IPS-18c (cell line): ENCODE measurements around the gene EDA.

ENCODE experiments used
- H3K4me3 ChIP-seq: 2 replicates; pipeline ENCODE4 v1.7.0; 2013; ENCODE audit warnings: low read depth, mild to moderate bottlenecking, low read length, moderate library complexity; ENCODE audit not compliant: insufficient read depth
- H3K9me3 ChIP-seq: one replicate; pipeline ENCODE4 v1.6.1; 2013; ENCODE audit warnings: mild to moderate bottlenecking, low read length, moderate library complexity; ENCODE audit not compliant: control insufficient read depth, insufficient read depth

Gene EDA

GRCh38 chrX:70062961-70063550, 447.1 kb downstream of the EDA start:
- no peaks in the 10 kb centered on the region for H3K9me3 ChIP-seq
- no peak overlapping the region for H3K4me3 ChIP-seq

- Histone ChIP-seq H3K4me3 (no peak overlapping the region), H3K9me3 (no peaks in the 10 kb centered on the region)
Observed at GRCh38 chrX:70066646-70067045, 450.7 kb downstream of the EDA start.

- peaks cover 12% of the 10 kb centered on the region for H3K9me3 ChIP-seq
Observed at GRCh38 chrX:70079297-70079696, 463.4 kb downstream of the EDA start.

GRCh38 chrX:70079870-70080269, 464.0 kb downstream of the EDA start:
- H3K4me3 ChIP-seq, result no peak overlapping the region
- H3K9me3 ChIP-seq, result peaks cover 12% of the 10 kb centered on the region

More at GRCh38 chrX:70079297-70079696, 463.4 kb downstream of the EDA start:
- no peak overlapping the region for H3K4me3 ChIP-seq

GRCh38 chrX:70082723-70083122, 466.8 kb downstream of the EDA start:
- Histone ChIP-seq H3K4me3 (no peak overlapping the region), H3K9me3 (peaks cover 4% of the 10 kb centered on the region)

GRCh38 chrX:70084592-70085240, 468.8 kb downstream of the EDA start:
- Histone ChIP-seq H3K9me3 (peaks cover 2% of the 10 kb centered on the region), H3K4me3 (no peak overlapping the region)

- Histone ChIP-seq H3K9me3 (peaks cover 2% of the 10 kb centered on the region), H3K4me3 (no peak overlapping the region)
Observed at GRCh38 chrX:70087857-70088630, 472.1 kb downstream of the EDA start.

- H3K9me3 ChIP-seq, result peaks cover 2% of the 10 kb centered on the region
Observed at GRCh38 chrX:70088751-70089150, 472.8 kb downstream of the EDA start.

More at GRCh38 chrX:70088751-70089150, 472.8 kb downstream of the EDA start:
- no peak overlapping the region for H3K4me3 ChIP-seq
